K562 (cell line): ENCODE results near the gene IL1RAPL2. TPM values are rescaled to one million over a fixed set of nuclear protein-coding genes. Genes with fewer than 3 reads are reported as not detected.

Experiments
- ATAC-seq: fragments of 200-7000 bp; cut with Tn5 transposase; 3 replicates; pipeline ENCODE4 v1.9.1; 2020; ENCODE audit warnings: moderate library complexity
- BruUV-seq: library from RNA; stranded (reverse); fragments of 400-500 nt; replicated peaks from 2 replicates; lab custom pipeline; 2021; lab: Mats Ljungman, UMichigan
- CTCF ChIA-PET: fragments of 300-600 bp; formaldehyde crosslinking; extraction: SDS; loops from one replicate; lab custom pipeline; 2021; ENCODE audit warnings: low intra/inter-chr PET ratio; lab: Yijun Ruan, JAX
- POLR2A ChIA-PET: fragments of 300-600, 350-650 bp; sonication (Branson Sonifier 250); formaldehyde crosslinking; extraction: SDS; loops from one replicate; lab custom pipeline; 2021; ENCODE audit warnings: antibody characterized with exemption, inconsistent platforms; lab: Yijun Ruan, JAX
- DNase-seq, 4 experiments: peaks; one replicate each; pipeline versions ENCODE4 v3.0.0 to v3.0.0-alpha.2; 2011 to 2018; ENCODE audit warnings: low spot score in 3 of 4, mixed read lengths in 3 of 4; ENCODE audit errors: extremely low read depth in 1 of 4
- FAIRE-seq: peaks from 2 replicates; lab custom pipeline; 2011; peaks lifted over from hg19 to GRCh38; lab: Jason Lieb, UNC
- H2AFZ ChIP-seq: 2 replicates; pipeline ENCODE4 v1.6.0; 2011; ENCODE audit warnings: low read depth, low read length, control low read depth, inconsistent platforms
- H3K27ac ChIP-seq: fragments of 200-600 bp; 3 replicates; pipeline ENCODE4 v1.8.0; 2011; ENCODE audit warnings: low read depth, mild to moderate bottlenecking, control low read depth, inconsistent platforms, low read length, moderate library complexity, mixed read lengths; ENCODE audit errors: extremely low read depth
- H3K27me3 ChIP-seq, 2 experiments: fragments of 300-600 bp in 1 of 2; 2 replicates in 1 of 2; 3 replicates in 1 of 2; pipeline versions ENCODE4 v1.6.0 to v1.8.0; 2011; ENCODE audit warnings: inconsistent platforms in 2 of 2, low read length in 2 of 2, mild to moderate bottlenecking in 1 of 2, mixed read lengths in 1 of 2, moderate library complexity in 1 of 2; ENCODE audit not compliant: control insufficient read depth in 2 of 2, insufficient read depth in 2 of 2
- H3K36me3 ChIP-seq: fragments of 300-600 bp; 3 replicates; pipeline ENCODE4 v1.8.0; 2011; ENCODE audit warnings: mild to moderate bottlenecking, low read length, inconsistent platforms; ENCODE audit not compliant: control insufficient read depth, insufficient read depth
- H3K4me1 ChIP-seq, 2 experiments: fragments of 200-600 bp in 1 of 2; replicated peaks in 1 of 2; 2 replicates in 1 of 2; 3 replicates in 1 of 2; pipeline versions ENCODE4 v1.5.1 to v1.8.0; 2011; ENCODE audit warnings: inconsistent platforms in 2 of 2, low read length in 2 of 2, mild to moderate bottlenecking in 1 of 2, mixed read lengths in 1 of 2, moderate library complexity in 1 of 2; ENCODE audit not compliant: control insufficient read depth in 2 of 2, insufficient read depth in 2 of 2
- H3K4me2 ChIP-seq: 2 replicates; pipeline ENCODE4 v1.6.1; 2011; ENCODE audit warnings: low read length, control low read depth, inconsistent platforms, mixed read lengths; ENCODE audit not compliant: insufficient read depth
- H3K4me3 ChIP-seq: fragments of 200-600 bp; sonication (generic), shearing (Covaris generic); 2 replicates; pipeline ENCODE4 v1.5.1; 2016; ENCODE audit warnings: control low read depth, inconsistent platforms
- H3K79me2 ChIP-seq: fragments of 200-600 bp; 3 replicates; pipeline ENCODE4 v1.8.0; 2011; ENCODE audit warnings: low read length, inconsistent platforms; ENCODE audit not compliant: control insufficient read depth, insufficient read depth
- H3K9ac ChIP-seq, 2 experiments: 2 replicates each; pipeline versions ENCODE4 v1.6.0 to v1.6.1; 2011; ENCODE audit warnings: low read depth in 2 of 2, low read length in 2 of 2, control low read depth in 1 of 2, inconsistent platforms in 1 of 2, mild to moderate bottlenecking in 1 of 2, mixed read lengths in 1 of 2; ENCODE audit not compliant: insufficient read depth in 1 of 2
- H3K9me1 ChIP-seq: one replicate; pipeline ENCODE4 v1.6.0; 2011; ENCODE audit warnings: inconsistent platforms, mild to moderate bottlenecking, low read length, moderate library complexity; ENCODE audit not compliant: control insufficient read depth, insufficient read depth
- H3K9me3 ChIP-seq: replicated peaks from 2 replicates; pipeline ENCODE4 v1.5.1; 2011; ENCODE audit warnings: low read depth, low read length, inconsistent platforms; ENCODE audit not compliant: control insufficient read depth, insufficient read depth
- H4K20me1 ChIP-seq: replicated peaks from 2 replicates; pipeline ENCODE4 v1.6.1; 2011; ENCODE audit warnings: low read length, inconsistent platforms, mixed read lengths; ENCODE audit not compliant: control insufficient read depth, insufficient read depth
- ARNT ChIP-seq, 2 experiments: fragments of 450-650 bp; IDR thresholded peaks; 2 replicates each; pipeline ENCODE4 v1.6.1; 2016; ENCODE audit warnings: mild to moderate bottlenecking in 1 of 2
- CCAR2 ChIP-seq: fragments of 200-400 bp; formaldehyde crosslinking; IDR thresholded peaks from 2 replicates; pipeline ENCODE4 v1.6.1; 2017; ENCODE audit warnings: mild to moderate bottlenecking, low read depth, low read length
- MED1 ChIP-seq: sonication (generic); formaldehyde crosslinking; IDR thresholded peaks from 2 replicates; pipeline ENCODE4 v1.8.1; 2023; ENCODE audit warnings: missing genetic modification reagents, borderline replicate concordance
- MTA2 ChIP-seq: fragments of 450-650 bp; IDR thresholded peaks from 2 replicates; pipeline ENCODE4 v1.6.1; 2016; ENCODE audit warnings: low read depth
- ZKSCAN8 ChIP-seq: fragments of 200-800 bp; sonication (Bioruptor generic); IDR thresholded peaks from 2 replicates; pipeline ENCODE4 v1.6.1; 2016; ENCODE audit warnings: missing genetic modification characterization, missing compliant biosample characterization
- ZNF133 ChIP-seq: fragments of 250-450 bp; sonication (Bioruptor Pico); IDR thresholded peaks from 2 replicates; pipeline ENCODE4 v1.4.0; 2020; ENCODE audit warnings: mild to moderate bottlenecking
- WGBS: fragments of 100-300 bp; shearing (Covaris generic); methylation state at CpG from one replicate; pipeline ENCODE4 v1.1.6; 2016; ENCODE audit warnings: low coverage, mixed read lengths; ENCODE audit not compliant: insufficient coverage; ENCODE audit errors: missing lambda C conversion rate; 5-methylcytosine and 5-hydroxymethylcytosine counted together
- in situ Hi-C: fragments of 300-500 bp; cut with MboI; formaldehyde crosslinking; loops from 4 replicates; pipeline ENCODE4 v1.15.0; 2018; ENCODE audit warnings: inconsistent platforms, mixed read lengths
- intact Hi-C: fragments of 100-400 bp; cut with micrococcal nuclease; formaldehyde crosslinking; loops from 2 replicates; pipeline ENCODE4 v1.14.2; 2022
- polyA plus RNA-seq, 8 experiments: library from polyadenylated mRNA; depleted of rRNA in 4 of 8; stranded (reverse) in 5 of 8; unstranded in 3 of 8; fragments of >200 nt; fragmentation: Nextera tagmentation in 2 of 8; fragmentation: Illumina TruSeq in 1 of 8; extraction: Ambion mirVana in 2 of 8; extraction: Trizol in 1 of 8; gene quantifications; 2 replicates each; pipeline versions ENCODE4 v1.2.1 to v1.2.3, GENCODE V29; 2011 to 2014; ENCODE audit warnings: inconsistent platforms in 1 of 8, missing spikeins in 1 of 8
- total RNA-seq, 7 experiments: library from RNA; depleted of rRNA in 6 of 7; stranded (reverse); fragments of >200 nt in 6 of 7; fragmentation: Illumina TruSeq in 2 of 7; extraction: Trizol in 2 of 7; gene quantifications; 2 replicates each; pipeline versions ENCODE4 v1.2.1 to v1.2.3, GENCODE V29; 2011 to 2021; ENCODE audit warnings: low replicate concordance in 1 of 7
- TF ChIP-seq, protein P1 (sequence below): fragments of 200-800 bp; sonication (Bioruptor generic); IDR thresholded peaks from 2 replicates; pipeline ENCODE4 v1.6.1; 2017; ENCODE audit warnings: missing genetic modification characterization, missing compliant biosample characterization
- TF ChIP-seq, protein P2 (sequence below): fragments of 250-450 bp; sonication (Bioruptor Pico); IDR thresholded peaks from 2 replicates; pipeline ENCODE4 v1.4.0; 2020; ENCODE audit warnings: borderline replicate concordance

The IL1RAPL2 gene
- total and polyA plus RNA-seq, 9 of the 15 experiments (the other 6 are each of a cell fraction or from before 2014, with no cell fraction given): not detected

- Histone ChIP-seq H3K27me3 (no peaks in the 10 kb centered on the region), H3K4me3 (no peak overlapping the region), H2AFZ (no peak overlapping the region), H4K20me1 (no peaks in the 10 kb centered on the region), H3K36me3 (no peaks in the 10 kb centered on the region), H3K79me2 (no peaks in the 10 kb centered on the region), H3K27ac (no peak overlapping the region), H3K4me2 (no peak overlapping the region), H3K4me1 (no peaks in the 10 kb centered on the region), H3K9me3 (no peaks in the 10 kb centered on the region), H3K9me1 (no peaks in the 10 kb centered on the region), H3K9ac (no peak overlapping the region)
- TF ChIP-seq, protein P1, sequence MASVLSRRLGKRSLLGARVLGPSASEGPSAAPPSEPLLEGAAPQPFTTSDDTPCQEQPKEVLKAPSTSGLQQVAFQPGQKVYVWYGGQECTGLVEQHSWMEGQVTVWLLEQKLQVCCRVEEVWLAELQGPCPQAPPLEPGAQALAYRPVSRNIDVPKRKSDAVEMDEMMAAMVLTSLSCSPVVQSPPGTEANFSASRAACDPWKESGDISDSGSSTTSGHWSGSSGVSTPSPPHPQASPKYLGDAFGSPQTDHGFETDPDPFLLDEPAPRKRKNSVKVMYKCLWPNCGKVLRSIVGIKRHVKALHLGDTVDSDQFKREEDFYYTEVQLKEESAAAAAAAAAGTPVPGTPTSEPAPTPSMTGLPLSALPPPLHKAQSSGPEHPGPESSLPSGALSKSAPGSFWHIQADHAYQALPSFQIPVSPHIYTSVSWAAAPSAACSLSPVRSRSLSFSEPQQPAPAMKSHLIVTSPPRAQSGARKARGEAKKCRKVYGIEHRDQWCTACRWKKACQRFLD (CRISPR knock-in tag): no peak
- no peak for TF ChIP-seq MTA2
- no peak for TF ChIP-seq ZKSCAN8 (CRISPR knock-in tag)
- TF ChIP-seq MED1: no peak
- no peak for TF ChIP-seq ZNF133
- no peak for TF ChIP-seq CCAR2
- TF ChIP-seq, protein P2, sequence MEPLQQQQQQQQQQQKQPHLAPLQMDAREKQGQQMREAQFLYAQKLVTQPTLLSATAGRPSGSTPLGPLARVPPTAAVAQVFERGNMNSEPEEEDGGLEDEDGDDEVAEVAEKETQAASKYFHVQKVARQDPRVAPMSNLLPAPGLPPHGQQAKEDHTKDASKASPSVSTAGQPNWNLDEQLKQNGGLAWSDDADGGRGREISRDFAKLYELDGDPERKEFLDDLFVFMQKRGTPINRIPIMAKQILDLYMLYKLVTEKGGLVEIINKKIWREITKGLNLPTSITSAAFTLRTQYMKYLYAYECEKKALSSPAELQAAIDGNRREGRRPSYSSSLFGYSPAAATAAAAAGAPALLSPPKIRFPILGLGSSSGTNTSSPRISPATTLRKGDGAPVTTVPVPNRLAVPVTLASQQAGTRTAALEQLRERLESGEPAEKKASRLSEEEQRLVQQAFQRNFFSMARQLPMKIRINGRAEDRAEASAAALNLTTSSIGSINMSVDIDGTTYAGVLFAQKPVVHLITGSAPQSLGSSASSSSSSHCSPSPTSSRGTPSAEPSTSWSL (CRISPR knock-in tag): no peak
- no peak for TF ChIP-seq ARNT (IDR thresholded peaks at IDR 0.05)
- FAIRE-seq: no peak
- WGBS: 0% methylated on average over 3 of the region's 3 CpGs
- DNase-seq: no peak
- ChIA-PET POLR2A (no interaction called here), CTCF (no interaction called here)
- BruUV-seq: no TSS peak
- intact Hi-C loops: no loop called here
- ATAC-seq: no peak
- in situ Hi-C loops: no loop called here
These were observed 1052.5 kb downstream of the IL1RAPL2 start for GRCh38 chrX:105618393-105619101.
